ENCODE data around the gene HOXB13.

HOXB13 gene

DNA sequence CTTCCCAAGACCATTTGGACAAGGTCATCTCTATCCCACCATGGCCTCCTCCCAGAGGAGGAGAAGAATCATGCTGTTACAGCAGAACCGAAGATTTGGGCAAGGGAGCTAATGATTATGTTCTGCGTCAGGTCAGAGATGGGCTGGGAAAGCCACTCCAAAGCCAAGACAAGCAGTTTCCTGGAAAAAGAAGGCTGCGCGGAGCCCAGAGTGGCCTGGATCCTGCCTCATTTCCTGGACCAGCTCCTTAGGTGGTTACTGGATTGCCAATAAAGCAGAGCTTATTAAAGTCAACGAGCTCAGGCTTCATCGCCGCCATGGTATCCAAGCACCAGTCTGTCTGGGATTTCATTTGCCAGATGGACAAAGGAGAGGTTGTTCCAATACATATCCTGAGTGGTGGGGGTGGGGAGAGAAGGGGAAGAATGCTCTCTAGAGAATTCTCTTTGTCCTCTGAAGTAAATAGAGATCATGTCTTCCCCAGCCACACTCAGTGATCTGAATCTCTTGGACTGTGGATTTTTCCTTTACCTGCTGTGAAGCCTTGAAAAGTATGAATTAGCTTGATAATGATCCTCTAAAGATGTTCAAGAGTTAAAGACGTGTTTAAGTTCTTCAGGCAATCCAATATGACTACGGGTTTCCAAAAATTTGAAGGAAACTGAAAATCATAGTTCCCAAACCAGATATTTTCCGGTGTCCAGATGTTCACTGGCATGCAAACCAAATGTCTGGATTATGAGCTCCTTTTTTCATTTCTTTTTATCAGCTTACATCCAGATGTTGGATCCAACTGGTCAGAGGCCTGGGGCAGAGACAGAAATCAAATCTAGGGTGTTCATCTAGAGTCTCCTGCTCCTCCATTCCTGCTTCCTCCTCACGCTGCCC lies 23.9 kb downstream of the HOXB13 start:
- no peak for DNase-seq (ENCODE audit: low read depth)

DNA sequence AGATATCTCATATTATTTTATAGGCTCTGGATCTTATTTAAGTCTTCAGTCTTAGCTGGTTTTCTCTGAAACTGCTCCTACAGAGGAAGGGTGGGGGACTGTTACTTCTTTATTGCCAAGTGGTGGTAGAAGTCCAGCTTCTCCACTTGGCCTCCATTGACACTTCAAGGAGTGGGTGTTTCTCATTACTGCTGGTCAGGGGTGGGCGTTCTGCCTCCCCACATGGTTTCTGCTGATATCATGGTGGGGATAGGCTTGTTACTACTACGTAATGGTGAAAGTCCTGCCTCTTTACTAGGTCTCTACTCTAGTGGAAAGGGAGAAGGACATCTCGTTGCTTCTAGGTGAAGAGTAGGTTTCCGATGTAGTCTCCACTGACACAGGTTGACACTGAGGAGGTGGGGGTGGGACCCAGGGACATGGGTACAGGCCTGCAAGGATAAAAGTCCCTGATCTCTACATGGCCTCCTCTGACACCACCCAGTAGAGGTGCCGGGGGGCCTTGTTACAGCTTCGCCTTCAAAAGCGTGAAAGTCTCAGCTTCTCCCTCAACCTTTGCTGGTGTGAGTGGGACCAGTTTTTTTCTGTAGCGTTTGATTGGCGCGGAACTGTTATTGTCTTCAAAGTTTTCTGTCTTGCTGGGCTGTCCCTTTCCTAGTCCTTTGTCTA lies 26.6 kb downstream of the HOXB13 start:
- no peak for DNase-seq (ENCODE audit: low read depth)

DNA sequence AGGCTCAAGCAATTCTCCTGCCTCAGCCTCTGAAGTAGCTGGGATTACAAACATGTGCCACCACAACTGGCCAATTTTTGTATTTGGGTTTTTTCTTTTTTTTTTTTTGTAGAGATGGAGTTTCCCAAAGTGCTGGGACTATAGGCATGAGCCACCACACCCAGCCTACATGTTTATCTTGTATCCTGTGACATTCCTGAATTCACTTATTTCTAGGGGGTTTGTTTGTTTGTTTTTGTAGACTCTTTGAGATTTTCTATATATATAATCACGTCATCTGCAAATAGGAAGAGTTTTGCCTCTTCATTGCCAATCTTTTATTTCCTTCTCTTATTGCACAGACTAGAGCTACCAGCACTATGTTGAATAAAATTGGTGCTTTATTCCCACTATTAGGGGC lies 35.4 kb downstream of the HOXB13 start:
- DNase-seq (ENCODE audit: low read depth), result no peak

DNA sequence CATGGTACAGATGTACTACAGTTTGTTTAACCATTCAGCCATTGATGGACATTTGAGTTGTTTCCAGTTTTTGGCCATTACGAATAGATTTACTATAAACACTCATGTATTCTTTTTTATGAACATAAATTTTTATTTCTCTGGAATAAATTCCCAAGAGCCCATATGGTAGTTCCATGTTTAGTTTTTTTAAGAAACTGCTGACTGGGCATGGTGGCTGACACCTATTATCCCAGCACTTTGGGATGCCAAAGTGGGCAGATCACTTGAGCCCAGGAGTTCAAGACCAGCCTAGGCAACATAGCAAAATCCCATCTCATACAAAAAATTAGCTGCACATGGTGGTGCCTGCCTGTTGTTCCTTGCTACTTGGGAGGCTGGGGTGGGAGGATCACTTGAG lies 36.5 kb downstream of the HOXB13 start:
- no peak for DNase-seq (ENCODE audit: low read depth)

DNA sequence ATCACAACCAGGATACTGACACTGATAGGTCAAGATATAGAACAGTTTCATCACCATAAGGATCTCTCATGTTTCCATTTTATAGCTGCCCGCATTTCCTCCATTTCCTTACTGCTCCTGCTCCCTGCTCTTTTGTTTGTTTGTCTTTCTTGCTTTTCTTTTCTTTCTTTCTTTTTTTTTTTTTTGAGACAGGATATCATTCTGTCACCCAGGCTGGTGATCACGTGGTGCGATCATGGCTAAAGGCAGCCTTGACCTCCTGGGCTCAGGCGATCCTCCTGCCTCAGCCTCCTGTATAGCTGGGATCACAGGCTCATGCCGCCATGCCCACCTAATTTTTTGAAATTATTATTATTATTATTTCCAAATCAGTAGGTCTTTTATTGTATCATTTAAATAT lies 37.9 kb downstream of the HOXB13 start:
- DNase-seq (ENCODE audit: low read depth), result no peak

DNA sequence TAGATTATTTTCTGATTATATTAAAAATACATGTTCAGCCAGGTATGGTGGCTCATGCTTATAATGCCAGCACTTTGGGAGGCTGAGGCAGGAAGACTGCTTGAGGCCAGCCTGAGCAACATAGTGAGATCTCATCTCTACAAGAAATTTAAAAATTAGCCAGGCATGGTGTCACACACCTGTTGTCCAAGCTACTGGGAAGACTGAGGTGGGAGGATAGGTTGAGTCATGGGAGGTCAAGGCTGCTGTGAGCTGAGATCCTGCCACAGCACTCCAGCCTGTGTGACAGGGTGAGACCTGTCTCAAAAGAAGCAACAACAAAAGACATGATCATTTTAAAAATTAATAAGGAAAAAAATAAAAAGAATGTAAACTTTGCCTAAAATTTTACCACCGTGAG lies 46.9 kb downstream of the HOXB13 start:
- DNase-seq (ENCODE audit: low read depth), result no peak

DNA sequence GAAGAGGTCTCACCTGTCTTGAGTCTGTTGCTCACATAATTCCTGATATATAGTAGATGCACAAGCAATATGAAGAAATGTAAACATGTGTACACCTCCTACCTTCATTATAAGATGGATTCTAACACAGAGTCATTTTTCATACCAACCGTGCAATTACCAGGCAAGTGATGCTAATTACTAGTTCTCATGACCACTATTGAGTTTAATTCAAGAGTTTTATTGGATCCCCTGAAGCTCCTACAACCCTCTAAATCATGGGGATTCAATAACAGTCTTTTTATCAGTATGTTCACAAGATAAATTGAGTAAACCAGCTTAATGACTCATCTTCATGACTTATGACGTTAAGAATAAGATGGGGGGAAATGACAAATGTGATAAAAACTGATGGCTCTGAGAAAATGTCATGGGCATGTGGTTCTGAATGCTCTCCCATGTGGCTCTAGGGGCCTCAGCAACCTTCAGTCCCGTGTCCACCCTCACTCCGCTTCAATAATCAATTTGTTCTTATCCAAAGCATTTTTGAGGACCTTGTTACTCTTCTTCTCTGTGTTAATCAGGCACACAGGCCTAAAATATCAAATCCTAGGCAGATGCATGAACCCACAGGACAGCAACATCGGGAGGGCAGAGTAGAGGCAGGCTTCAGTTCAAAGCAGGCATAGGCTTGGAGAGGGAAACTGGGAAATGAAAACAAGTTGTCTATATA lies 49.0 kb downstream of the HOXB13 start:
- no peak for DNase-seq (ENCODE audit: low read depth)

DNA sequence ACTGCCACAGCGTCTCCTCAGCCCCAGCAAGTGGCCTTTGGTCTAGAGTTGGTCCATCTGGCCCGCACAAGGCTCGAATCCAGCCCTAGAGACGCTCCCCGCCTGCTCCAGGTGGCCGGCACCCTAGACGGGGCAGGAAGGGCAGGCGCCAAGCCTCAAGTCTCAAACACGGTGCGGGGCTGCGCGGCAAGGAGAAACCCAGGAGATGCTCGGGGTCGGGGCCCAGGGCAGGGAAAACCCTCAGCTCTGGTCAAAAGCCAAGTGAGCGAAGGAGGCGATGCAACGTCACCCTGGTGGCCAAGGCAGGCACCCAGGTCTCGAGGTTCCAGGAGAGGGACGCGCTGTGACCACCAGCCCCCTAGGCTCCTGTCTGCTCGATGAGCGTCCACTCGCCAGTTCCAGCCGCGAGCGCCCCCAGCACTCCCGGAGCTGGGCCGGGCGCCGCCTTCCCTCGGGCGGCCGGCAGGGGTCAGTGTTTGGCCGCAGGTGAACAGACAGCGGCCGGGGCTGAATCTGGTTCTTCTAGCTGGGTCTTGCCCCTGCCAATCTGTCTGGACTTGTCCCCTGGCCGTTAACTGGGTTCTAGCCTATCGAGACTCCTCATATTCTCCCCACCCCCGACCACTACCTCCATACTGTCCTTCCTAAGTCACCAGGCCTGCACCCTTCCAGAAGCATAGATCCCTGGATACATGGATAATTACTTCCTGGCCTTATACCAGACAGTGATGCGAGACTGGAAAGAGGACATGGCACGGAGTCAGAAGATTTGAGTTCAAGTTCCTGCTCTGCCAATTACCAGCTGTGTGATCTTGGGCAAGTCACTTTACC lies 50.2 kb downstream of the HOXB13 start:
- no peak for DNase-seq (ENCODE audit: low read depth)

DNA sequence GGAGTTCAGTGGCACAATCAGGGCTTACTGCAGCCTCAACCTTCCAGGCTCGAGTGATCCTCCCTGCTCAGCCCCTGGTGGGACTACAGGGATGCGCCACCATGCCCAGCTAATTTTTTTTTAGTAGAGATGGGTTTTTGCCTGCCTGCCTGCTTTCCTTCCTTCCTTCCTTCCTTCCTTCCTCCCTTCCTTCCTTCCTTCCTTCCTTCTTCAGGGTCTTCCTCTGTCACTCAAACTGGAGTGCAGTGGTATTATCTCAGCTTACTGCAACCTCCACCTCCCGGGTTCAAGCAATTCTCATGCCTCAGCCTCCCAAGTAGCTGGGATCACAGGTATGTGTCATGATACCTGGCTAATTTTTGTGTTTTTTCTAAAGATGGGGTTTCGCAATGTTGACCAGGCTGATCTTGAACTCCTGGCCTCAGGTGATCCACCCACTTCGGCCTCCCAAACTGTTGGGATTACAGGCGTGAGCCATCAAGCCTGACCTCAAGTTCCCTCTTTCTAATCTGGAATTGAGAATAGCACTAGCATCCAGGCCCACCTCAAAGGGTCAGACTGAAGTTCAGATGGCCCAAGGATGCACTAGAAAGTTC lies 51.5 kb downstream of the HOXB13 start:
- DNase-seq (ENCODE audit: low read depth), result no peak
